Erythroblast (primary cell): ENCODE data around the gene UBE4B.

ENCODE experiments used
- GATA1 ChIP-seq: IDR thresholded peaks from 2 replicates; pipeline ENCODE4 v1.6.1; 2011; ENCODE audit warnings: low read depth, mild to moderate bottlenecking, control low read depth, low read length, moderate library complexity
- POLR2A ChIP-seq: IDR thresholded peaks from 2 replicates; pipeline ENCODE4 v1.6.1; 2011; ENCODE audit warnings: mild to moderate bottlenecking, low read length

DNA sequence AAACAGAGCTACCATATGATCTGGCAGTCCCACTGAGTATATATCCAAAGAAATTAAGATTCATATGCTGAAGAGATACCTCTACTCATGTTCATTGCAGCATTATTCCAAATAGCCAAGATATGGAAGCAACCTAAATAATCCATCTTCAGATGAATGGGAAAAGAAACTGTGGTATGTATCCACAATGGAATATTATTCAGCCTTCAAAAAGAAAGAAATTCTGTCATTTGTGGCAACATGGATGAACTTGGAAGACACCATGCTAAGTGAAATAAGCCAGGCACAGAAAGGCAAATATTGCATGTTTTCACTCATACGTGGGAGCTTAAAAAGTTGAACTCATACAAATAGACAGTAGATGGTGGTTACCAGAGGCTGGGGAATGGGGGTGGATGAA lies 47.8 kb downstream of the UBE4B start:
- TF ChIP-seq POLR2A (no peak), GATA1 (no peak)
